IPS-15b (cell line): ENCODE data around the gene MPDZ.

ENCODE experiments used
- H3K27me3 ChIP-seq: one replicate; pipeline ENCODE4 v1.6.1; 2013; ENCODE audit warnings: low read length; ENCODE audit not compliant: control insufficient read depth, insufficient read depth
- H3K36me3 ChIP-seq: one replicate; pipeline ENCODE4 v1.6.1; 2013; ENCODE audit warnings: low read length; ENCODE audit not compliant: control insufficient read depth, insufficient read depth
- H3K4me1 ChIP-seq: one replicate; pipeline ENCODE4 v1.6.1; 2013; ENCODE audit warnings: mild to moderate bottlenecking, low read length; ENCODE audit not compliant: control insufficient read depth, insufficient read depth
- H3K4me3 ChIP-seq: one replicate; pipeline ENCODE4 v1.5.1; 2013; ENCODE audit warnings: low read depth, low read length
- H3K9ac ChIP-seq: one replicate; pipeline ENCODE4 v1.6.1; 2013; ENCODE audit warnings: low read depth, mild to moderate bottlenecking, low read length
- H3K9me3 ChIP-seq: one replicate; pipeline ENCODE4 v1.6.1; 2013; ENCODE audit warnings: mild to moderate bottlenecking, low read length; ENCODE audit not compliant: control insufficient read depth, insufficient read depth

MPDZ gene

DNA sequence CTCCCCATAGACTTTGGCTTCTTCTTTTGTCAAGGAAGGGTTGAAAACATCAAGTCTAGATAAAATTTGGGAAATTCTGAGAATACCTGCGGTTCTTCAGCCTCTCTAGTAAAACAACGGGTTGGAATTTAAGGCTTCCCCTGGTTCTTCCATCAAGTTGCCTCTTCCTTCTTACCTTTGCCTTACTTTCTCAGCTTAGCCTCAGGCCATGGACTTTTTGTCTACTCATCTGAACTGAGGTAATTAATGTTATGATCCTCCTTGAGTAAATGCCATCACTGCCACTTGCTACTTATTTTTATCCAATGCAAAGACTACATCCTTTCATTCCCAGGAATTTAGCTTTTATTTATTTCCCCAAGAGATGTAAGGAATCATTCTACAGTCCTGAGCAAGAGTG is 184.4 kb downstream of the MPDZ start:
- Histone ChIP-seq H3K27me3 (no peaks in the 10 kb centered on the region), H3K4me3 (no peak overlapping the region), H3K9me3 (no peaks in the 10 kb centered on the region), H3K4me1 (no peaks in the 10 kb centered on the region), H3K36me3 (no peaks in the 10 kb centered on the region), H3K9ac (no peak overlapping the region)

DNA sequence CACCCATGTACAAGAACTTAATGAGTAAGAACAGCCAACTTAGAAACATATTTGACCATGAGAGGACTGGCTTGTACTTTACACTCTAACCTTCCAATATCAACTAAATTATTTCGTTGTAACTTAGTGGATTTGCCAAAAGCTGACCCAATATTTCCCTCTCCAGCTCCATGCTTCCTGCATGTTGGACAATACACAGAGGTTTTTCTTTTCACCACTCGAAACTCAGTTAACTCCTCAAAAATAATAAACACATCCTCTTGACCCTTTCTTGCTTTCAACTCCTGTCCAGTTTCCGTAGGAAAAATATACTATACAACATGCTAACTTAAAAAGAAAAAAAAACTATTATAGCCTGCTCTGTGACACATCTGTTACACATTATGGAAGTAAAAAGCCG is 188.9 kb downstream of the MPDZ start:
- Histone ChIP-seq H3K4me1 (no peaks in the 10 kb centered on the region), H3K27me3 (no peaks in the 10 kb centered on the region), H3K36me3 (no peaks in the 10 kb centered on the region), H3K9me3 (no peaks in the 10 kb centered on the region), H3K9ac (no peak overlapping the region), H3K4me3 (no peak overlapping the region)

DNA sequence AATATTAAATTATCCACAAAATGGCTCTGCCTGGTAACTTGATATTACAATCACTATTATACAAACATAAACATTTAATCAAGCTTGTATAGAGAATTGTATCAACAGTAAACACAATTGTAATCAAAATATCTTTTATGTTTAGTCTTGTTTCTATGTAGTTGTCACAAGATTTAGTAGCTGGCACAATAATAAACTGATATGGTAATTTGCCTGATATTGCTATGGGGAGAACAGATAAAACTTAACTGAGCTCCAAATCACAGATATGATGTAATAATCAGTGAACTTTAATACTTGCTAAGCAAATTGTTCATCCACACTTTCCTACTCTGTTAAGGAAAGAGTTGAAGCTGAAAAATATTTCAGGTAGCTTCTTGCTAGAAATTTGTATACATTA is 189.8 kb downstream of the MPDZ start:
- H3K9ac ChIP-seq: no peak overlapping the region
- H3K36me3 ChIP-seq: no peaks in the 10 kb centered on the region
- H3K27me3 ChIP-seq: no peaks in the 10 kb centered on the region
- H3K4me3 ChIP-seq: no peak overlapping the region
- H3K4me1 ChIP-seq: no peaks in the 10 kb centered on the region
- no peaks in the 10 kb centered on the region for H3K9me3 ChIP-seq

DNA sequence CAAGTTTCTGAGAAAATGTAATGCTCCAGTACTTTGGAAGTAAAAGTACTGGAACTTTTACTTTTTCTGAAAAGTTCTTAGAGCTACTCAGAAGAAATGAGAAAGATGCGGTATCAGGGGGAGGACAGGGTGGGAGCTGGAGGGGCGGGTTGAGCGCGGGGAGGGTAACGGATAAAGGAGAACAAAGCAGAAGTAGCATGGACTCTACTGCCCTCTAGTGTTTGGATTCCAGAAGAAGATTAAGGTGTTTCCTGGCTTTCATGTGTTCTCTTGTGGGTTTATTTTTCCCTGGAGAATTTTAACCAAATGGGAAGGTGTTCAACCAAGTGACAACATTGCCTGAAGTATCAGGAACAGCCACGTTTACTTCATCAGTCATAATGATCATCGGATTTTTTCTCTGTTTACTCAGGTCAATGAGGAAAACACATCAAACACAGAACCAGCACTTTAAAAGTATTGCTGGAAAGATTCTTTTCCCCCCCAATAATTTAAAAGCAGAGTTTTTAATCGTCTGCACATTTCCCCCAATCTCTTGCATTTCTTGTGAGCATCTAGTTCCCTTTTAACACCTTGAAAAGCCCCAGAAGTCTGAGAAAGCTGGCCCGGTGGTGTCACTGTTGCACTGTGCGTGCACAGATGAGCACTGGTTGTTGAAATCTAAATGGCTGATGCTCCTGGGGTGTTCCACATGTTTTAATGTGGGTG is 190.6 kb downstream of the MPDZ start:
- Histone ChIP-seq H3K4me1 (no peaks in the 10 kb centered on the region), H3K9ac (no peak overlapping the region), H3K27me3 (no peaks in the 10 kb centered on the region), H3K9me3 (no peaks in the 10 kb centered on the region), H3K36me3 (no peaks in the 10 kb centered on the region), H3K4me3 (no peak overlapping the region)

DNA sequence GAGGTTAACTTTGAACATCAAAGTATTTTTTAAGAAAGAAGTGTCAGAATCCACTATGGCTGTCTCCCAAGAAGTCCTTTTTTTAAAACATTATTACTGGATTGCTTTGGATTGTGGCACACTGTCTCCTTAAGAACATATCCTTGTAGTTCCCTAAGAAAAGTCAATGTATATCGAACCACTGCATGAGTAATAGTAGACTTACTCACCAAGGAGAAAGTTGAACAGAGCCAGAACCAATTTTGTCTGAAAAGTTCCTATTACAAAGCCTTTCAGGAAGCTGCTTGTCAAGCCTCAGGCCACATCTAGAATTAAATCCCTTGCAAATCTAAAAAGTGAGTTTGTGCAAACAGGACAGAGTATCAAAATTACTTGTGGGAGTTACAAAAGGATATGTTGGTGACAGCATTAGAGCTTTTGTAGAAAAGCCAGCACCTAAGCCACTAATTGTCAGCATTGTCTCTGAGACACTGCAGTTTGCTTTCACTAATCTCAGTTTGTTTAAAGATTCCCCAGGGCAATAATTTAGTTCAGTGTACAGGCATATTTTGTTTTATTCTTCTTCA is 195.4 kb downstream of the MPDZ start:
- H3K9me3 ChIP-seq: no peaks in the 10 kb centered on the region
- no peaks in the 10 kb centered on the region for H3K27me3 ChIP-seq
- H3K4me1 ChIP-seq: no peaks in the 10 kb centered on the region
- H3K4me3 ChIP-seq: no peak overlapping the region
- H3K36me3 ChIP-seq: no peaks in the 10 kb centered on the region
- no peak overlapping the region for H3K9ac ChIP-seq

DNA sequence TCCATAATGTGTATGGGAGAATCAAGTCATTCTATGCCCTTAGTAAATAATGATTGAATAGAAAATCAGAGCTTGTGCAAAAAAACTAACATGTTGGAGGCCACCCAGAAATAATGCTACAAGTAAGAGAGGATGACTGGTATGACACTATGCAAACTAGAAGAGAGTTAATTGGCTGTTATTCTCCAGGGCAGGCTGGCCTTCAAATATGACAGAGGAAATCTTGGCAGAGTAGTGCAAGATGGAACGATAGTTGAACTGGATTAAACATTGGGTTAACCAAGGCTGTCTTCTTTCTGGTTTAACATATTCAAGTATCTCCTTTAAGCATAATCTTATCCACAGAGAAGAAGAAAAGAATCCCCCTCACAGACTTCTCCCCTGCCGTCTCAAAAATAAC is 196.1 kb downstream of the MPDZ start:
- no peaks in the 10 kb centered on the region for H3K9me3 ChIP-seq
- no peaks in the 10 kb centered on the region for H3K27me3 ChIP-seq
- no peaks in the 10 kb centered on the region for H3K4me1 ChIP-seq
- no peaks in the 10 kb centered on the region for H3K36me3 ChIP-seq
- H3K4me3 ChIP-seq: no peak overlapping the region
- H3K9ac ChIP-seq: no peak overlapping the region

DNA sequence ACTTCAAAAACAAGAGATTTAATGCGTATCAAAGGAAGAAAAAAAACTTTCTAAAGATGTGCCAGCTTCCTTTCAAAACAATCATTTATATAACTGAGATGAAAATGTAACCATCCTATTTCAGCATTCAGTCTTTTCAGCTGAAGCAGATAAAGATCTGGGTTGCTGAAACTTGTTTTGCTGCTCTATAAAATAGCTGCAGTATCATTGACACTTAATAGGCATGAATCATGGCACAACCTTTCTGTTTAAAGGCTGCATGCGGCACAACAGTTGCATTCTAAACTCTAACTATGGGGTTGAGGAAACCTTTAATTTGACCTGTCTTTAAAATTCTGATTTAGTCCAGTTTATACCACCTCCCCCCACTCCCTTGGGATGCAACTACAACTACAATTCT is 196.7 kb downstream of the MPDZ start:
- Histone ChIP-seq H3K4me1 (no peaks in the 10 kb centered on the region), H3K36me3 (no peaks in the 10 kb centered on the region), H3K27me3 (no peaks in the 10 kb centered on the region), H3K9me3 (no peaks in the 10 kb centered on the region), H3K4me3 (no peak overlapping the region), H3K9ac (no peak overlapping the region)

DNA sequence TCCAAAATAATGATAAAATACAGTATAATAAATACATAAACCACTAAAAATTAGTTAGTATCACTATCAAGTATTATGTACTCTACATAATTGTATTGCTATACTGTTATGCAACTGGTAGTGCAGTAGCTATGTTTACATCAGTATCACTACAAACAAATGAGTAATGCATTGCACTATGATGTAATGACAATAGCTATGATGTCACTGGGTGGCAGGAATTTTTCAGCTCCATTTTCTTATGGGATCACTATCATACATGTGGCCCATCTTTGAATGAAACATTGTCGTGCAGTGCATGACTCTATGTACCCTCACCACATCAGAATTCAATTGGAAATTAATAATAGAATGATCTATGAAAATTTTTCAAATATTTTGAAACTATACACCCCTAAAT is 201.3 kb downstream of the MPDZ start:
- no peak overlapping the region for H3K4me3 ChIP-seq
- H3K36me3 ChIP-seq: no peaks in the 10 kb centered on the region
- H3K4me1 ChIP-seq: no peaks in the 10 kb centered on the region
- no peaks in the 10 kb centered on the region for H3K9me3 ChIP-seq
- no peak overlapping the region for H3K9ac ChIP-seq
- no peaks in the 10 kb centered on the region for H3K27me3 ChIP-seq

DNA sequence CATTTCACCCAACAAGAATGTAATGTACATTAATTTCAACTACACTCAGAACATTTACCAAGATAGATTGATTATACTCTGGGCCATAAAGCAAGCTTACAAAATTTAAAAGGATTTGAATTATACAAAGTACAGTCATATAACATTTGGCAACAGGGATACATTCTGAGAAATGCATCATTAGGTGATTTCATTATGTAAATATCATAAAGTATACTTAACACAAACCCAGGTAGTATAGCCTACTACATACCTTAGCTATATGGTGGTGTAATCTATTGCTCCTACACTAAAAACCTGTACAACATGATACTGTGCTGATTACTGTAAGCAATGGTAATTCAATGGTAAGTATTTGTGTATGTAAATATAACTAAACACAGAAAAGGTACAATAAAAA is 202.9 kb downstream of the MPDZ start:
- Histone ChIP-seq H3K4me3 (no peak overlapping the region), H3K9me3 (no peaks in the 10 kb centered on the region), H3K36me3 (no peaks in the 10 kb centered on the region)

DNA sequence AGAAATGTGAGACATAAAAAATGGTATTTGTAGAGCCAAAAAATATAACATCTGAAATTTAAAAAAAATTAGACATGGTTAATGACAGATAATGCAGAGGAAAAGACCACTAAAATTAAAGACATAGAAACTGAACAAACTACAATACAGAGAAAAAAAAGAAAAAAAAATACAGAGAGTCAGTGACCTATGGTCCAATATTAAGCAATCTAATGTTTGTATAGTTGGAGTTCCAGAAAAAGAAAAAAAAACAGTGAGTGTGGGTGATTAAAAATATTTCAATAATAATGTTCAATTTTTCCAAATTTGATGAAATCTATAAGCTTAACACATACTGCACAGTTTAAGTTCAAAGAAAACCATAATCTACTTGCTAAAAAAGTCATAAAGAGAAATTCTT is 207.6 kb downstream of the MPDZ start:
- Histone ChIP-seq H3K4me3 (no peak overlapping the region), H3K27me3 (no peaks in the 10 kb centered on the region), H3K36me3 (no peaks in the 10 kb centered on the region), H3K9ac (no peak overlapping the region), H3K9me3 (no peaks in the 10 kb centered on the region), H3K4me1 (no peaks in the 10 kb centered on the region)

More for the DNA sequence above, 202.9 kb downstream of the MPDZ start:
- H3K27me3 ChIP-seq: no peaks in the 10 kb centered on the region
- no peaks in the 10 kb centered on the region for H3K4me1 ChIP-seq
- no peak overlapping the region for H3K9ac ChIP-seq

DNA sequence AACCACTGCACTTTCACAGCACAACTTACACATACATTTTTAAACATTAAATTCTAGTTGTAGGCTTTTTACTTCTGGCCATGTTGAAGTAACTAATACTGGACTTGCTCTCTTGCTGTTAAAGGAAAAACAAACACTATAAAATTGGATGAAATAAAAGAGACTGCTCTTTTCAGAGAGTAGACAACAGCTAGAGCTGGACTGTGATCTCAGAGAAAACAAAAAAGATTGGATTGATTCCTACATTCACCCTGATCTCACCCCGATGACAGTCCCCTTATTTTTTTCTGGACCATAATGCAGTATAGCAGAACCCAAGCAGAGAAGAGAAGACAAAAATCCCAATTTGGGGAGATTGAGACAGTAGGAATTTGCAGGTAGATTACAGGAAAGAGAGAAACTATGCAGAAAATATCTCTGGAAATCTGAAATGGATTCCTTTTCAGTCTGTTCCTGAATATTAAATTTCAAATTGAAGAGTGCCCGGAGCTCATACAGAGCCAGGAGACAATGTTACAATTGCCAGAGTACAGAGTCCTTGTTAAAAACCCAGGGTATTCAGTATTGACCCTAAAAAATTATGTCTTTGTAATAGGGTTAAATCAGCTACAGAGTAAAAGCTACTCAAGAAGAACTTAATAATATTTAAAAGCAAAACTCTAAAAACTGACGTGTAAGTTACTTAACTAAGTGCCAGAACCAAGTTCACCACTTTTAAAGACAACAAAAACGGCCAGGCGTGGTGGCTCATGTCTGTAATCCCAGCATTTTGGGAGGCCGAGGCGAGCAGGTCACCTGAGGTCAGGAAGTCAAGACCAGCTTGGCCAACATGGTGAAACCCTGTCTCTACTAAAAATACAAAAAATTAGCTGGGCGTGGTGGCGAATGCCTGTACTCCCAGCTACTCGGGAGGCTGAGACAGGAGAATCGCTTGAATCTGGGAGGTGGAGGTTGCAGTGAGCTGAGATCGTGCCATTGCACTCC is 208.6 kb downstream of the MPDZ start:
- no peaks in the 10 kb centered on the region for H3K36me3 ChIP-seq
- no peaks in the 10 kb centered on the region for H3K4me1 ChIP-seq
- no peak overlapping the region for H3K4me3 ChIP-seq
- H3K9ac ChIP-seq: no peak overlapping the region
- no peaks in the 10 kb centered on the region for H3K9me3 ChIP-seq
- H3K27me3 ChIP-seq: no peaks in the 10 kb centered on the region

DNA sequence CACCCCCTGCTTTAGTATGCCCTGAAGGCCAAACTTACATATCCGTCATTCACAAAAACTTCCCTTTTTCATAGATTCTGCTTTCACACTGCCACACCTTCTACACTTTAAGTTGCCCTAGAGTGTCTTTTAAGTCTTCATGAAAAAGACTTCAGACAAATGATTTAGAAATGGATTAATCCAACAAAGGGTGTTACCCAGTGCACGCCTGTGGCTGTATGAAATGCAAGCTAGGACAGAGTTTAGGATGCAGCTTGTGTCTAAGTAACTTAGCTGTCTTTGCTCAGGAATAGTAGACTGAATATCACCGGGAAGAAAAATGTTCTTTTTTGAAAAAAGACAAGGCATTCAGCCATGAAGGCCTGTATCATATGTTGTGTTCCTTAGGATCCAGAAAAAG is 210.0 kb downstream of the MPDZ start:
- Histone ChIP-seq H3K4me1 (no peaks in the 10 kb centered on the region), H3K9ac (no peak overlapping the region), H3K36me3 (no peaks in the 10 kb centered on the region), H3K9me3 (no peaks in the 10 kb centered on the region), H3K4me3 (no peak overlapping the region), H3K27me3 (no peaks in the 10 kb centered on the region)
